Mononuclear cell (primary cell): Measurements from ENCODE around the gene ARHGEF33. TPM values are rescaled to one million over a fixed set of nuclear protein-coding genes. Genes with fewer than 3 reads are reported as not detected.

Experiments
- H3K27me3 ChIP-seq: 2 replicates; pipeline ENCODE4 v1.6.0; 2011; ENCODE audit warnings: low read length, control low read depth; ENCODE audit not compliant: insufficient read depth
- H3K4me1 ChIP-seq: 2 replicates; pipeline ENCODE4 v1.5.1; 2011; ENCODE audit warnings: mild to moderate bottlenecking, low read length, control low read depth; ENCODE audit not compliant: insufficient read depth
- H3K4me3 ChIP-seq: 2 replicates; pipeline ENCODE4 v1.5.1; 2011; ENCODE audit warnings: mild to moderate bottlenecking, low read length, moderate library complexity
- H3K9me3 ChIP-seq: 2 replicates; pipeline ENCODE4 v1.5.1; 2011; ENCODE audit warnings: low read depth, mild to moderate bottlenecking, control low read depth, low read length
- total RNA-seq: library from RNA; depleted of rRNA; stranded (reverse); fragments of >200 nt; gene quantifications from one replicate; pipeline ENCODE4 v1.2.3, GENCODE V29; 2012

The ARHGEF33 gene
- under 0.01 TPM for total RNA-seq

DNA sequence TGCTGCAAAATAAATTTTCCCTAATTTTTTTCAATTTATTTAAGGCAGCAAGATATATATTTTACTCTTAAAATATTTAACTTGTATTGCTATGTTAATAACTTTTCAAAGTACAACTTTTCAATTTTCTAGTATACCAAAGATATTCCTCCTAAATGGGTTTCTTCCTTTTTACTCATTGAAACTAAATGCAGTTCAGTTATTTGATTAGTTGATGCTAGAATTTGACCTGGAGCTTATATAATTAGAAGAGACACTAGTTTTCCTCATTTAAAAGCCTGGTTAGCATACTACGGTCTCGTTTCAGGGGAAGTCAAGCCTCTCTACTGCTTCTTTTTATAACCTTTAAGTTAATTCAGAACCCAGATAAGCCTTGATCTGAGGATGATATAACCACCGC lies at the start of gene ARHGEF33:
Gene ARHGEF33 (plus strand): TSS at position 301 of the 400 bp plus-strand sequence. CDS start 29,573 bp downstream, outside the sequence.
- H3K4me3 ChIP-seq: no peak within 1 kb of the TSS
- H3K9me3 ChIP-seq: no peaks in the 10 kb centered on the region
- no peaks in the 10 kb centered on the region for H3K27me3 ChIP-seq
- H3K4me1 ChIP-seq: no peaks in the 10 kb centered on the region

DNA sequence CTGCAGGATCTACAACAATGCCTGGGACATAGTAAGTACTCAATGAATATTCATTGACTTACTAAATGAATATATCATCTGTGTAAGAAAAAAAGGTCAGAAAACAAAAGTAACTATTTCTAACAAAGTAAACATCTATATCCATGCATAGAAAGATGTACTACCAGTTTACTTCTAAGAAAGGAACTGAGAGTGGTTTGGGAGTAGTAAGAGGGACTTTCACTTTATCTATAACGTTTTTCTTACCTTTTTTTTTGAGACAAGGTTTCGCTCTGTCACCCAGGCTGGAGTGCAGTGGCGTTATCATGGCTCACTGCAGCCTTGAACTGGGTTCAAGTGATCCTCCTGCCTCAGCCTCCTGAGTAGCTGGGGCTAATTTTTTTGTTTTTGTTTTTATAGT lies 39.6 kb upstream of the ARHGEF33 start:
- Histone ChIP-seq H3K27me3 (no peaks in the 10 kb centered on the region), H3K9me3 (no peaks in the 10 kb centered on the region), H3K4me3 (no peak overlapping the region), H3K4me1 (no peaks in the 10 kb centered on the region)

DNA sequence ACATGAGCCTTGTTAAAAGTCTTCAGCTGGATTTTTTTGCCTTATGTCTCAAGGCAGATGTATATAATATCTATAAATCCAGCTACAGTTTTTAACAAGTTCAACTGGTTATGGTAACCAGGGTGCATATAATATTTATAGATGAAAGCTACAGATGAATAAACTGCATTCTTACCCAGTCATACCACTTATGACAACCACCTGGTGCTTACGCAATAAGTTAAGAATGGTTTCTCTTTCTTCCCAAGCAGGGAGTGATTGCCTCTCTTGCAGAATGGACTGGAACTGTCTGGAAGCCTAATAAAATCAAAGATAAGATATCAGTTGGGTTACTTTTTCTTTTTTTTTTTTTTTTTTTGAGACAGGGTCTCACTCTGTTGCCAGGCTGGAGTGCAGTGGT lies 33.5 kb upstream of the ARHGEF33 start:
- Histone ChIP-seq H3K4me1 (no peaks in the 10 kb centered on the region), H3K27me3 (no peaks in the 10 kb centered on the region), H3K4me3 (no peak overlapping the region), H3K9me3 (no peaks in the 10 kb centered on the region)

DNA sequence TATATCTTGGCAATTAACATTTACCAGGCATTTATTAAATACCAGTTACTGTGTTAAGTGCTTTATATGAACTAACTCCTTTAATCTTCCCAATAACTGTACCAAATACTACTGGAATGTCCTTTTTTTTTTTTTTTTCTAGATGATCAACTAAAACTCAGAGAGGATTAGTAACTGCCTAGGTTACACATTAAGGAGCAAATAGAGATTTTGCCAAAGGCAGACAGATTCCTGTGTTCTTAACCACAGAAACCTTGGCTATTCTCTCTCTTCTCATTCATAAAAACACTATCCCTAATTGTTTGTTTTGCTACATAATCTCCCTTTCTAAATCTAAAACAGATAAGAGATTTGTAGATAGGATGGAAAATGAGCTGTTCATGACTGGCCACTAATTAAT lies 27.2 kb upstream of the ARHGEF33 start:
- H3K4me3 ChIP-seq: no peak overlapping the region
- no peaks in the 10 kb centered on the region for H3K9me3 ChIP-seq
- H3K4me1 ChIP-seq: no peaks in the 10 kb centered on the region
- H3K27me3 ChIP-seq: no peaks in the 10 kb centered on the region

DNA sequence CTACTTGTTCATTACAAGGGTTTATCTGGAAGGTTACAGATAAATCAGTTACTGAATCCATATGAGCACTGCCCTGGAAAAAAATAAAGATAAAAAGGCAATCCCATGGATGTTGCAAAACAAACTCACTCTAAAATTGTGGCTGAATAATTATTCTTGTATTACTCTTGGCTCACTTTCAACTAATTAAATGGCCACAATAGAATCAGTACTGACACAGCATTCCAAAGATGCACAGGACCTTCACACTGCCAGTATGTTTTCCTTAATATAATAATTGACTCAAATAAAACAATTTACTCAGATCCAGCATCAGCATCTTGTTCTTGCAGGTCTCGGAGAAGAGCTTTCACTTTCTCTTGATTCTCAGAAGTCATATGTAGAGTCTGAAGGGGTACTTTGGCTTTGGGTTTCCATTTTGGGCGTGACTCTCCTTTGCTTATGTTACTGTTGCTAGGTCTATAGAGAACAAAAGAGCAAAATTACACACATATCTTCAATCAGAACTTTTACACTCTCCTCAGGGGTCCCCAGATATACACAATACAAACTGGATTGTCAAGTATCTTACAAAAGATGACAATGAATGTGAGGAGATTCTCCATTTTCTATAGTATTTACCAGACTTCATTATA lies 26.5 kb upstream of the ARHGEF33 start:
- H3K9me3 ChIP-seq: no peaks in the 10 kb centered on the region
- no peaks in the 10 kb centered on the region for H3K4me1 ChIP-seq
- no peak overlapping the region for H3K4me3 ChIP-seq
- H3K27me3 ChIP-seq: no peaks in the 10 kb centered on the region

DNA sequence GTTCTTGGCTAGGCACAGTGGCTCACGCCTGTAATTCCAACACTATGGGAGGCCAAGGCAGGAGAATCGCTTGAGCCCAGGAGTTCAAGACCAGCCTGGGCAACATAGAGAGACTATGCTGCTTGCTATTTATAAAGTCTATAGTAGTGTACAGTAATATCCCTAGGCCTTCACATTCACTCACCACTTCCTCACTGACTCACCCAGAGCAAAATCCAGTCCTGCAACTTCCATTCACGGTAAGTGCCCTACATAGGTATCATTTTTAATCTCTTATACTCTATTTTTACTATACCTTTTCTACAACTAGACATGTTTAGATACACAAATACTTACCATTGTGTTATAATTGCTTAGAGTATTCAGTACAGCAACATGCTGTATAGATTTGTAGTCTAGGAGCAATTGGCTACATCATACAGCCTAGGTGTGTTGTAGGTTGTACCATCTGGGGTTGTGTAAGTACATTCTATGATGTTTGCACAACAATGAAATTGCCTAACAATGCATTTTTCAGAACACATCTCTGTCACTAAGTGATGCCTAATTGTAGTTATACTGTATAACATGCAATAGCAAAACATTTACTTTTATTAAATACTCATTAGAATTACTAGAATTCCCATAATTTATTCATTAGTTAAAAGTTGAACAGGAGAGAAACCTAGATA lies 22.8 kb upstream of the ARHGEF33 start:
- H3K4me1 ChIP-seq: no peaks in the 10 kb centered on the region
- H3K27me3 ChIP-seq: no peaks in the 10 kb centered on the region
- H3K9me3 ChIP-seq: peaks cover 4% of the 10 kb centered on the region
- no peak overlapping the region for H3K4me3 ChIP-seq

DNA sequence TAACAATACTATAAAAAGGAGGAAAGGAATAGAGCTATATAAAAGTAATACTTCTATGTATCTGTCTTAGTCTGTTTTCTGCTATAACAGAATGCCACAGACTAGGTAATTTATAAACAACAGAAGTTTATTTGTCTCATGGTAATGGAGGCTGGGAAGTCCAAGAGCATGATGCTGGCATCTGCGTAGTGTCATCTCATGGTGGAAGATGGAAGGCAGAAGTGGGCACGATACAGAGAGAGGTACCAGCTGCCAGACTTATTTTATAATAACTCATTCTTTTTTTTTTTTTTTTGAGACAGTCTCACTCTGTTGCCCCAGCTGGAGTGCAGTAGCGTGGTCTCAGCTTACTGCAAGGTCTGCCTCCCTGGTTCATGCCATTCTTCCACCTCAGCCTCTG lies 18.2 kb upstream of the ARHGEF33 start:
- Histone ChIP-seq H3K4me1 (peaks cover 15% of the 10 kb centered on the region), H3K27me3 (no peaks in the 10 kb centered on the region), H3K4me3 (no peak overlapping the region), H3K9me3 (peaks cover 4% of the 10 kb centered on the region)

DNA sequence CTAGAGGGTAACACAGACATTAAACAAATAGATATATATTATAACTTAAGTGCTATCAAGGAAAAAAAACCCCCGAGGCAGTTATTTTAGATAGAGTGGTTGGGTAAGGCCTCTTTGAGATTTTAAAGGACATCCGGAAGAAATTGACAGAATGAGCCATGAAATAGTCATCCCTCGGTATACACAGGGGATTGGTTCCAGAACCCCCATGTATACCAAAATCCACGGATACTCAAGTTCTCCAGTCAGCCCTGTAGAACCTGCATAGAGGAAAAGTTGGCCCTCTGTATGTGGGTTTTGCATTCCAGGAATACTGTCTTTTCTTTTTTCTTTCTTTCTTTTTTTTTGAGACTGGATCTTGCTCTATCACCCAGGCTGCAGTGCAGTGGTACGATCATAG lies 15.9 kb upstream of the ARHGEF33 start:
- Histone ChIP-seq H3K27me3 (no peaks in the 10 kb centered on the region), H3K9me3 (peaks cover 4% of the 10 kb centered on the region), H3K4me3 (no peak overlapping the region), H3K4me1 (peaks cover 19% of the 10 kb centered on the region)

DNA sequence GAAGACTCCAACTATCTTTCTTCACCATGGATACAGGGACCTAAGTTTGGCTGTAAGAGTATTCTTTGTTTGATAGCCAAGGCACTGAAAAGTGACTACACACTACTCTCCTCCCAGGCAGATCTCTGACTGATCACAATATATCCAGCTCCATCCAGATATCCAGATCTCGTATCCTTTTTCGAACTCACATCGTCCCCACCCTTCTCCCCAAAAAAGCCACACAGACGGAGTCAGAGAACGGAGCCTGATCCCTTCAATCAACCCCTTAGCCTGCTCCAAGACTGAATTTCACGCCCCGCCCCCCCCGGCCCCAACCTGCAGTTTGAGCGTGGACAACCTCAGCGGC lies 14.5 kb upstream of the ARHGEF33 start:
- Histone ChIP-seq H3K4me3 (peak overlapping the region; percentile 95), H3K9me3 (no peaks in the 10 kb centered on the region), H3K27me3 (no peaks in the 10 kb centered on the region), H3K4me1 (peaks cover 19% of the 10 kb centered on the region)

DNA sequence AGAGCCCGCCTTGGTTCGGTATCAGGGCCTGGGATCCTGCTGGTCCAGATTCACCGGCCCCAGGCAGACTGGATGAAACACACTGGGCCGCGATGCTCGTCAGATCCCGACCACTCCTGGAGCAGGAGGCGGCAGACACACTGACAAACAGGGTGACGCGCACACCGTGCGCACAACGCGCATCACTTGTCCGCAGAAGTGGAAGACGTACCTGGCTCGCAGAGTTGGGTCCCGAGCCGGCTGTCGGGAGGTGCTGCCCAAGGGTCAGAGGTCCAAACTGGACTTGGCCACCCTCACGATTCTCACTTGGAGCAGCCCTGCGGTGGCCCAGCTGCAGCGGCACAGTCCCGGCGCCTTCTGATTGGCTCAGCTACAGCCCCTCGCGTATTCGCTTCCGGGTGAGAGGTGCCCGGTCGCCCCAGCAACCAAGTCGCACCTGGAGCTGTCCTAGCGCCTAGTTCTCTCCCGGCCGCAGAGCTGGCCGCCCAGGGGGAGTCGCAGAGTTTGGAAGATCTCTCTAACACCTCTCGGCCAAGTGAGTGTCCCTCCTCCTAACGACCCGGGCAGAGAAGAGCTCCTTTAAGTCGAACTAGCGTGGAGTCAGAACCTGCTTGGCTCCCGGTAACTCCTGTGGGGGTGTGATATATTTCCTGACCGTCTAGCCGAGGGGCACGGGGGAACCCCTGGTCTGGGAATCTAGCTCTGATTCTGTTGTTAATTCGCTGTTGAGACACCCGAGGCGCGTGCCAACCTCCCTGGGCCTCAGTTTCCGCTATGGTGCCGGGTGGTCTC lies 13.9 kb upstream of the ARHGEF33 start, which contains the start of the genes DHX57 and MORN2:
Gene DHX57 (minus strand): TSS at position 359 of the 792 bp plus-strand sequence. CDS start 7,529 bp downstream, outside the sequence.
Gene MORN2 (plus strand): TSS at position 401 of the 792 bp plus-strand sequence.
- no peaks in the 10 kb centered on the region for H3K9me3 ChIP-seq
- peaks cover 19% of the 10 kb centered on the region for H3K4me1 ChIP-seq
- H3K4me3 ChIP-seq: peak within 1 kb of the TSS; percentile 95
- H3K27me3 ChIP-seq: no peaks in the 10 kb centered on the region

DNA sequence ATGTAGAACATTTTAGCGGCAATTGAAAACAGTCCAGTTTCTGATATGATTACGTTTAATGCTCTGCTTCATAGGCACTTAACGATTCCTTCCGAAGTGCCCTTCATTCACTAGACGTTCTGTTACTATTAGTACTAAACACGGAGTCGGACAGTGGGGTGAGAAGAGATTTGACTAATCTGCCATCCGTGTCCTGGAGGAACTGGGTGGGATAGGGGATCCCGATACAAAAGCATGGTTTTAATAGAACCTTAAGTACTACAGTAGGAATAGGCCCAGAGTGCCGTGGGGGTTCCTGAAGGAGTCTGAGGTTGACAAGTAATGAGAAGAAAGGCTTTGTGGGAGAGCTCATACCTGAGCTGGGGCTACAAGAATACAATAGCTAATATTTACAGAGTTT lies 13.3 kb upstream of the ARHGEF33 start:
- Histone ChIP-seq H3K4me1 (peaks cover 19% of the 10 kb centered on the region), H3K4me3 (peak overlapping the region; percentile 95), H3K27me3 (no peaks in the 10 kb centered on the region), H3K9me3 (no peaks in the 10 kb centered on the region)

DNA sequence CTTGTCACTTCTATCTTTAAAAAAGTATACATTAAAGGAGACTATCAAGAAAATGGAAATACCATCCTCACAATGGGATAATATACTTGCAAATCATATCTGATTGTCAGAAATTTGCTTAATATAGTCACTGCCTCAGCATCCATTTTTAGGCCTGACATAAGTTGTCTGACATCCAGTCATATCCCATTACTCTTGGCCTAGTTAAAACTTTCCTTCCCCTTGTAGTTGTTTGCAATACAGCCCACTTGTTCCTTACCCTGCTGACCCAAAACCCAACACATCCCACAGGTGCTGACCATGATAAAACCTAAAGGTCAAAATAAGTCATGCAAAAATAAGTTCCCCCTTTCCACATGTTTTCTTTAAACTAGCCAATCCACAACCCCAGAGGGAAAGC lies 3.6 kb upstream of the ARHGEF33 start:
- no peaks in the 10 kb centered on the region for H3K4me1 ChIP-seq
- H3K9me3 ChIP-seq: no peaks in the 10 kb centered on the region
- H3K4me3 ChIP-seq: no peak overlapping the region
- H3K27me3 ChIP-seq: no peaks in the 10 kb centered on the region

DNA sequence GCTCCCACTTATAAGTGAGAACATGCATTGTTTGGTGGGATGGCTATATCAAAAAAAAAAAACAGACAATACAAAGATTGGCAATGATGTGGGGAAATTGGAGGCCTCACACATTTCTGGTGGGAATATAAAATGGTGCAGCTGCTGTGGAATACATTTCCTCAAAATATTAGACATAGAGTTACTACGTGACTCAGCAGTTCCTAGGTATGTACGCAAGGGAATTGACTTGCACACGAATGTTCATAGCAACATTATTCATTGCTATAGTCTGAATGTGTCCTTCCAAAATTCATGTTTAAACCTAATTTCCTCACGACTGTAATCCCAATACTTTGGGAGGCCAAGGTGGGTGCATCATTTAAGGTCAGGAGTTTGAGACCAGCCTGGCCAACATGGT lies 2.3 kb upstream of the ARHGEF33 start:
- no peak overlapping the region for H3K4me3 ChIP-seq
- H3K27me3 ChIP-seq: no peaks in the 10 kb centered on the region
- no peaks in the 10 kb centered on the region for H3K4me1 ChIP-seq
- no peaks in the 10 kb centered on the region for H3K9me3 ChIP-seq

DNA sequence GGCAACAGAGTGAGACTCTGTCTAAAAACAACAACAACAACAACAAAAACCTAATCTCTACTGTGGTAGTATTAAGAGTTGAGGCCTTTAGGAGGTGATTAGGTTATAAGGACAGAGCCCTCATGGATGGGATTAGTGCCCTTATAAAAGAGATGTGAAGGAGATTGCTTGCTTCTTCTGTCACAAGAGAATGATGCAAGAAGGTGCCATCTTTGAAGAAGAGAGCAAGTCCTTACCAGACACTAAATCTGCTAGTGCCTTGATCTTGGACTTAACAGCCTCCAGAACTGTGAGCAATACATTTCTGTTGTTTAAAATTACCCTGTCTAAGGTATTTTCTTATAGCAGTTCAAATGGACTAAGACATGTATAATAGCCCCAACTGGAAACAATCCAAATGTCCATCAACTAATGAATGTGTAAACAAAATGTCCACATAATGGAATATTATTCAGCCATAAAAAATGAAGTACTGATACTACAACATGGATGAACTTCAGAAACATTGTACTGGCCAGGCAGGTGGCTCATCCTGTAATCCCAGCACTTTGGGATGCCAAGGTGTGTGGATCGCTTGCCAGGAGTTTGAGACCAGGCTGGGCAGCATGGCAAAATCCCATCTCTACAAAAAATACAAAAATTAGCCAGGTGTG lies 1.6 kb upstream of the ARHGEF33 start:
- Histone ChIP-seq H3K9me3 (no peaks in the 10 kb centered on the region), H3K27me3 (no peaks in the 10 kb centered on the region)

DNA sequence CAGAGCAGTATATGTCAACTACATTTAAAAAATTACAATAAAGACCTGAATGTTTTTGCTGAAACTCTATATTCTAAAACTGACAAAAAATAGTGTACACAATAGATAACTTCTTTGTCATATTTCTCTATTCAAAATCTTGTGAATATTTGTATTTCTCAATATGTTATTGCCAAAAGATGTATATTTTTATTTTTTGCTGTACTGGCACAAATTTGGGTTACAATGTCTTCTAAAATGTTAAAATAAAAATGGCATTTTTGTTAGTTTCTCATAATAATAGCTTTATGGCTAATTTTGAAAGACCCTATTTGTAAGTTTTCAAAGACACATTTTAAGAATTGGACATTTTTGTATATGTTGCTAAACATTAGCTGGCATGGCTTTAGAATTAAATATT lies 630 bp upstream of the ARHGEF33 start:
- Histone ChIP-seq H3K4me3 (no peak overlapping the region), H3K4me1 (no peaks in the 10 kb centered on the region), H3K9me3 (no peaks in the 10 kb centered on the region), H3K27me3 (no peaks in the 10 kb centered on the region)

More for the DNA sequence above, 1.6 kb upstream of the ARHGEF33 start:
- no peaks in the 10 kb centered on the region for H3K4me1 ChIP-seq
- no peak overlapping the region for H3K4me3 ChIP-seq
